OCI-LY3 (cell line): ENCODE measurements around the gene SPTSSB.

ENCODE experiments used
- EZH2phosphoT487 ChIP-seq: fragments of 200-600 bp; shearing (Covaris generic); IDR thresholded peaks from 2 replicates; pipeline ENCODE4 v1.6.1; 2018; ENCODE audit warnings: antibody characterized with exemption, mixed run types, low read depth
- TF ChIP-seq, protein P1 (sequence below): fragments of 200-600, 300-600 bp; sonication (generic); IDR thresholded peaks from 2 replicates; pipeline ENCODE4 v1.5.1; 2014; ENCODE audit warnings: antibody characterized with exemption, low read length, low read depth

DNA sequence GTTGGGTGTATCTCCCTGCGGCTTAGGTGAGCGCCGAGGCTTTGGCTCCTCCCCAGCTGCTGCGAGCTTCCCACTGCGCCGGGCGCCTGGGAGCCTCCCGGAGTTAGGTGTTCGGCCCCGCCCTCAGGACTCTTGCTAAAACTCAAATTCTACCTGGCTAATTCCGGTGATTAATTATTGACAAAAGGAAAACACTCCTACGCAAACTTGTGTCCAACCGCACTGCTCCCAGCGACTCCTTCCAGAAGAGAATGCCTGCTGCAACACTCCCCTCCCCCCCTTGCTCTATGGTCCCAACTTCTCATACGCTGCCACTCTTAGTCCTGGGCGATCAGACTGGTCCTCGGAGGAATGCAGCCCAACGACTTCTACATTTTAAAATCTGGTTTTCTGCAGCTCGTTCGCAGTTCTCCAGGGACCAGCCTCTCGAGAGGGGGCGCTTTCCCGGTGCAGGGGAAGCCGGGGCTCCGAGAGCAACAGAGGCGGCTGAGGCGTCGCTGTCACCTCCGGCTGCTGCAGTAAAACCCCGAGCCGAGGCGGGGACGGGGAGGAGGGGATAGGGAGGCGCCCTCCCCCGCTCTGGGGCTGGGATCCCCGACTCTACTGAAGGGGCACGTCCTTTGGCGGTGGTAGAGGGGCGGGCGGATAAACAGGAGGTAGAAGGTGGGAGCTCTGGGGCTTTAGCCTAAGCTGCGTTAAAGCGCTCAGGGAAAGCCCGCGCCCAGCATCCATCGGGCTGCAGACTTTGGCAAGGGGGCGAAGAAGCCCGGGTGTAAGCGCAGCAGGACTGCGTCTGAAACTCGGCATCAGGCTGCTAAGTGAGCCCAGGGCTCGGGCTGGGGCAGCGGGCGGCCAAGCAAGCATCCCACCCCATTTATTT lies at the start of gene SPTSSB:
- TF ChIP-seq EZH2phosphoT487 = no peak
- TF ChIP-seq, protein P1, sequence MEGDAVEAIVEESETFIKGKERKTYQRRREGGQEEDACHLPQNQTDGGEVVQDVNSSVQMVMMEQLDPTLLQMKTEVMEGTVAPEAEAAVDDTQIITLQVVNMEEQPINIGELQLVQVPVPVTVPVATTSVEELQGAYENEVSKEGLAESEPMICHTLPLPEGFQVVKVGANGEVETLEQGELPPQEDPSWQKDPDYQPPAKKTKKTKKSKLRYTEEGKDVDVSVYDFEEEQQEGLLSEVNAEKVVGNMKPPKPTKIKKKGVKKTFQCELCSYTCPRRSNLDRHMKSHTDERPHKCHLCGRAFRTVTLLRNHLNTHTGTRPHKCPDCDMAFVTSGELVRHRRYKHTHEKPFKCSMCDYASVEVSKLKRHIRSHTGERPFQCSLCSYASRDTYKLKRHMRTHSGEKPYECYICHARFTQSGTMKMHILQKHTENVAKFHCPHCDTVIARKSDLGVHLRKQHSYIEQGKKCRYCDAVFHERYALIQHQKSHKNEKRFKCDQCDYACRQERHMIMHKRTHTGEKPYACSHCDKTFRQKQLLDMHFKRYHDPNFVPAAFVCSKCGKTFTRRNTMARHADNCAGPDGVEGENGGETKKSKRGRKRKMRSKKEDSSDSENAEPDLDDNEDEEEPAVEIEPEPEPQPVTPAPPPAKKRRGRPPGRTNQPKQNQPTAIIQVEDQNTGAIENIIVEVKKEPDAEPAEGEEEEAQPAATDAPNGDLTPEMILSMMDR = peak; percentile 20; the same call in 1 of the 2 replicates
